GM21360 (cell line): ENCODE measurements around the gene IBTK.
"Not testable (repeated sequence)": the region's sequence is repeated elsewhere in the genome, so short reads cannot be mapped to it uniquely, and the experiment has no call there.

Experiments used
- ATAC-seq: cut with Tn5 transposase; IDR thresholded peaks from one replicate; pipeline ENCODE4 v1.9.1; 2021; ENCODE audit warnings: mild to moderate bottlenecking, moderate library complexity; ENCODE audit not compliant: unreplicated experiment

The IBTK gene

GRCh38 chr6:82247505-82248272 is at the start of gene IBTK:
Gene IBTK, minus strand, starts transcription at chr6:82247744. Its CDS starts 7,258 bp downstream, at chr6:82240486.
- peak; percentile 92 for ATAC-seq

GRCh38 chr6:82283771-82284410 is 36.3 kb upstream of the IBTK start:
- no peak for ATAC-seq

- not testable (repeated sequence) for ATAC-seq
These were observed 34.0 kb upstream of the IBTK start for GRCh38 chr6:82281550-82281949.

GRCh38 chr6:82277686-82278085 is 30.1 kb upstream of the IBTK start:
- no peak for ATAC-seq

GRCh38 chr6:82275686-82276085 is 28.1 kb upstream of the IBTK start:
- no peak for ATAC-seq

GRCh38 chr6:82273295-82273694 is 25.8 kb upstream of the IBTK start:
- ATAC-seq, result no peak

- peak; percentile 58 for ATAC-seq
These were observed 23.5 kb upstream of the IBTK start for GRCh38 chr6:82270881-82271635.

GRCh38 chr6:82268301-82268846 is 20.8 kb upstream of the IBTK start:
- ATAC-seq, result no peak

GRCh38 chr6:82264824-82265223 is 17.3 kb upstream of the IBTK start:
- no peak for ATAC-seq

GRCh38 chr6:82264321-82264720 is 16.8 kb upstream of the IBTK start:
- ATAC-seq, result no peak

GRCh38 chr6:82263916-82264315 is 16.4 kb upstream of the IBTK start:
- ATAC-seq, result no peak

GRCh38 chr6:82260997-82261732 is 13.6 kb upstream of the IBTK start:
- no peak for ATAC-seq

- ATAC-seq, result no peak
These were observed 11.8 kb upstream of the IBTK start for GRCh38 chr6:82259389-82259788.

- ATAC-seq, result no peak
These were observed 9.7 kb upstream of the IBTK start for GRCh38 chr6:82257088-82257774.

- not testable (repeated sequence) for ATAC-seq
These were observed 7.2 kb upstream of the IBTK start for GRCh38 chr6:82254722-82255121.

GRCh38 chr6:82251942-82252341 is 4.4 kb upstream of the IBTK start:
- no peak for ATAC-seq

- no peak for ATAC-seq
These were observed 2.1 kb upstream of the IBTK start for GRCh38 chr6:82249381-82250253.

GRCh38 chr6:82248273-82248735 is 760 bp upstream of the IBTK start:
- peak; percentile 18 for ATAC-seq
